GM19455 (cell line): ENCODE results near the gene SDHB.

Source experiments
- ATAC-seq: cut with Tn5 transposase; IDR thresholded peaks from one replicate; pipeline ENCODE4 v1.9.1; 2021; ENCODE audit not compliant: unreplicated experiment

The SDHB gene

DNA sequence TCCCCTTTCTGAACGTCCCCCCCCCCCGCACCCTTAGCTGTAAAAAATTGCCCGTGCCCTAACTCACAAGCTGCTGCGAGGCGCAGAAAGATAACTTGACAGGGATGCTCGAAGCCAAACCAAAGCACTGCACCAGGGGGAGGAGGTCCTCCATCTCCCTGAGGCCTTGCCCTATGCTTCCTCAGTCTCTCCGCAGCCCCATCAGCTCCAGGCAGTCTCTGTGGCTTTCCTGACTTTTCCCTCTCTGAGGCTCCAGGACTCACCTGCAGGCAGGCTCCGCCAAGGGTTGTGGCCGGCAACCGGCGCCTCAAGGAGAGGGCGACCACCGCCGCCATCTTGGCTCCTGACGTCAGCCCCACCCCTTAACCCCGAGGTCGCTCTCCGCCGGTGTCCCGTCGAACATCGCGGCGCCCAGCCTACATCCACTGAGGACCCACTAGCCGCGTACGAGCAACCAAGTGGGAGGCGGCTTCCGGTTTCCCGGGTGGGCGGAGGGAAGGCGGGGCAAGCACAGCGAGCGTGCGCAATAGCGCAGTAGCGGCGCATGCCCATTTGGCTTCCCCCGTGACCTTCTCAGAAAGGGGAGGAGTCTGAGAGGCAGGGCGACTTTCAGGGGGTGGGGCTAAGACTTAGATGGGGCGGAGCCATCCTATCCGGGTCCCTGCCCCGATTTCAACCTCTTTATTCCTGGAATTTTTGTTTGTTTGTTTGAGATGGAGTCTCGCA, at the start of gene SDHB:
TSS of gene SDHB (minus strand) at position 348 of the 726 bp plus-strand sequence. CDS start at position 335, 13 bp downstream.
- ATAC-seq: peak; percentile 95

GRCh38 chr1:17102232-17102631, 48.4 kb upstream of the SDHB start:
- ATAC-seq: no peak

DNA sequence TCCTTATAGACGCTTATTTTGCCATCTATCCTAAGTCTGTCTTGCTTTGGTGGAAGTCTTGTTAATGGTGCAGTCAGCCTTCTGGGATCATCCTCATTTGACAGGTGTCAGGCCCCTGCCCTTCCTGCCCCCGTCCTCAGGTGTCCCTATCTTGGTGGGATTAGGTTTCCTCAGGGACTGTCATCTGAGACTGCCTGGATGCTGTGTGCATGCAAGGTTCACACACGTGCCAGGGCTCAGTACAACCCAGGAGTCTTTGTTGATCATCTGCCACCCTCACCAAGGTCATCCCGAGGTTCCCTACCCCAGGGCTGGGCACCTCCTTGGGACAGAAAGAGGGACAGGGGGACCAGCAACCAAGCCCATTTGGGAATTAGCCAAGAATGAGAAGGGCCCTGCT, 47.4 kb upstream of the SDHB start:
- no peak for ATAC-seq

DNA sequence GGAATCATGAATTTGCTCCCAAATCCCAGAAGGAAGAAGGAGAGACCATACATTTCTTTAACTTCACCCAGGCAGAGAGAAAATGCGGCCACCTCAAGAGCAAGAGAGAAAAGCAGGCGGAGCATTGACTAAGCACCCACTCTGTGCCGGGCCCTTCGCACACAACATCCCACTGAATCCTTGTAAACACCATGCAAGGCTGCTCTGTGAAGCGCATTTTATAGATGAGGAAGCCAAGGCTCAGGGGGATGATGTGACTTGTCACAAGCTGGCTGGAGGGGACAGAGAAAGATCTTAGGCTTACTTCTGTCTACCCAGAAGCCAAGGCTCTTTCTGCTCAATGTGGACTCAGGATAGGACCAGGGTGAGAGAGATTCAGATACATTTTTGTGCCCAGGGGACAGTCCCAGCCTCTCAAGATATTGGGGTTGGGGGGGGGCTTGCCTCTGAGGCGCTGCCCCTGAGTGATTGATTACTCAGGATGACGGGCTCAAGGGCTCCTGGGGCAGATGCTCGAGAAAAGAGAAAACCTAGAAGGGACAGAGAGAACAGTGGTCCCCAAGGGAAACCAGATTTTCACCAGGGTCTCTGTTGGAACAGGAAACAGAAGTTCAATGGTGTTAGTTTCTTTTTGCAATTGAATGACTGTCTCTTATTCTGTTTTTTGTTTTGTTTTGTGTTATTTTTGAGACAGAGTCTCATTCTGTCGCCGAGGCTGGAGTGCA, 45.9 kb upstream of the SDHB start:
- ATAC-seq: no peak

- no peak for ATAC-seq
Measured at GRCh38 chr1:17098446-17099317, 44.9 kb upstream of the SDHB start.

- no peak for ATAC-seq
Measured at GRCh38 chr1:17097787-17098186, 44.0 kb upstream of the SDHB start.

- ATAC-seq: no peak
Measured at GRCh38 chr1:17097147-17097546, 43.3 kb upstream of the SDHB start.

DNA sequence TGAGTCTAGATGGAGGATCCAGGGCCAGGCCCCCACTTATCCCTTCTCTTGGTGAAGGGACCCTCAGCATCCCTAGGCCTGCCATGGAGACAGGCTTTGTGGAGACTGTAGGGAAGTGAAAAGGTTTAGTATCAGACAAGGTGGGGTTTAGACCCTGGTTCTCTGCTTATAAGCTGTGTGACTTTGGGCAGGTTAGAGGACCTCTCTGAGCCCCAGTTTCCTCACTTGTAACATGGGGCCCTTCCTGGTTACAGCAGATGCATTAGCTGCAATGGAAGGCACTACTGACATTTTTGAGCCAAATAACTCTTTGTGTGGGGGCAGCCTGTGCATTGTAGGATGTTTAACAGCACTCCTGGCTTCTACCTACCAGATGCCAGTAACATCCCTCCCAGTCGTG, 42.8 kb upstream of the SDHB start:
- no peak for ATAC-seq

GRCh38 chr1:17095141-17095540, 41.3 kb upstream of the SDHB start:
- no peak for ATAC-seq

GRCh38 chr1:17094664-17095063, 40.8 kb upstream of the SDHB start:
- no peak for ATAC-seq

- no peak for ATAC-seq
Measured at GRCh38 chr1:17093822-17094393, 40.1 kb upstream of the SDHB start.

DNA sequence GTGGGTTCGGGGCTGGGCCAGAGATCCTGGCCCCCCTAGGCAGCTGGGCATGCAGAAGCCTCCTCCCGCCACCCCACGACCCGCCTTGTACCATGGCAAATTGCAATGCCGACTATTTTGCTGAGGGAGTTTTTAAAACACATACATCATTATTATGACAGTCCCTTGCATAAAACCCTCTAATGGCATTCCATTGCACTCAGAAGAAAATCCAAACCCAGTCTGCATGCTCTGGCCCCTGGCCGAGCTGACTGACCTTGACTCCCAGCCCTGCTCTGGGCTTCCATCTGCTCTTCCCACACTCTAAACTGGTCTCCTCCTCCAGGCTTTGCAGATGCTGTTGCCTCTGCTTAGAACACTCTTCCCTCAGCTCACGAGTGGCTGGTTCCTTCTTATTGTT, 37.4 kb upstream of the SDHB start:
- ATAC-seq: no peak

- no peak for ATAC-seq
Measured at GRCh38 chr1:17089506-17089905, 35.7 kb upstream of the SDHB start.

GRCh38 chr1:17086751-17087150, 32.9 kb upstream of the SDHB start:
- ATAC-seq: no peak

GRCh38 chr1:17084787-17085186, 31.0 kb upstream of the SDHB start:
- ATAC-seq: no peak

GRCh38 chr1:17082761-17083160, 28.9 kb upstream of the SDHB start:
- ATAC-seq: no peak

GRCh38 chr1:17081439-17081838, 27.6 kb upstream of the SDHB start:
- ATAC-seq: no peak

DNA sequence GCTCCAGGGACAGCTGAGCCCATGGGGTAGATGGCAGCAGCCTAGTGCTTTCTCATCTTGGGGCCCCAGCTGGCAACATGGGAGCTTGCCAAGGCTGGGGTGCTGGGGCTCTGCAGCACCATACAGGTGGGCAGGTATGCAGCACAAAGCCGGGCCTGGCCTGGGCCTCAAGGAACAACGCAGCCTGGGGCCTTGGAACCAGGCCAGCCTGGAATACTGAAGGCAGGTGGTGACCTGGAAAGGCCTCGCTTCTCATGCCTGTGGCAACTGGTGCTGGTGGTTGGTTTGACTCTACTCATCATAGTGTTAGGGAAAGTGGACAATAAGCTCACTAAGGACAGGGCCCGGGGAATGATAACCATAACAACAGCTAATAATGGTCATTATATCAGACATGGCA, 27.0 kb upstream of the SDHB start:
- ATAC-seq: no peak

- no peak for ATAC-seq
Measured at GRCh38 chr1:17080085-17080759, 26.4 kb upstream of the SDHB start.

DNA sequence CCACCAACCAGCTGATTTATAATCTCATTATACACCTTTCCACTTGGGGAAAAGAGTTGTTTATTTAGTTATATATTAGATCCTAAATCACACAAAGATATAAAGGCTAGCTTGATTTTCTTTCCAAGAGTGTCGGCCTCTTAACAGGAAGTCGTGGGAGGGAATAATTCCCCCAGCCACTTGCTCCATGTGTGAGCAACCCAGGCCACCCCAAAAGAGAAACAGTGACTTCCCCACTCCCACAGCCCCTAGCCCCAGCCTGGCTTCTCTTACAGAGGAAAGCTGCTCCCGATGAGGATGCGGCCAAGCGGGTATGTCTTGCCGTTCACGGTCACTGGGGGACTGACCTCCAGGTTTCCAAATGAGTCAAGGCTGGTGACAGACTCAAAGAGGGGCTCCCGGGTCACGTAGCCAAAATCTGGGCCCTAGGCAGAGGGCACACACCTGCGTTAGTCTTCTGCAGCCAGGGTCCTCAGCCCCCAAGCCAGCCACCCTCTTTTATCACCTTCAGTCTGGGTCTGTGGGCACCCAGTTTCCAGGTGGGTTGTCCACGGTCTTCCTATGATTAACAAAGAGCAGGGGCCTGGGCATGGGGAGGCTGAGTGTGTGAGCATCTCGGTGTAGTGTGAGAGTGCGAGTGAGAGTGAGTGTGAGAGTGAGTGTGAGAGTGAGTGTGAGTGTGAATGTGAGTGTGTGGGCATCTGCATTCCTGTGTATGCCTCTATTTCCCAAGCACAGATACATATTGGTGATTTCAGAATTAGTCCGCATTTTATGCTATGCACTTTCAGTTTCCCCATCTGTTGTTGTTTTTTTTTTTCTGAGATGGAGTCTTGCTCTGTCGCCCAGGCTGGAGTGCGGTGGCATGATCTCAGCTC, 25.4 kb upstream of the SDHB start:
- ATAC-seq: no peak
